ENCODE data around the gene TAL1.
"Not testable (repeated sequence)": the region's sequence is repeated elsewhere in the genome, so short reads cannot be mapped to it uniquely, and the experiment has no call there.

TAL1 gene

DNA sequence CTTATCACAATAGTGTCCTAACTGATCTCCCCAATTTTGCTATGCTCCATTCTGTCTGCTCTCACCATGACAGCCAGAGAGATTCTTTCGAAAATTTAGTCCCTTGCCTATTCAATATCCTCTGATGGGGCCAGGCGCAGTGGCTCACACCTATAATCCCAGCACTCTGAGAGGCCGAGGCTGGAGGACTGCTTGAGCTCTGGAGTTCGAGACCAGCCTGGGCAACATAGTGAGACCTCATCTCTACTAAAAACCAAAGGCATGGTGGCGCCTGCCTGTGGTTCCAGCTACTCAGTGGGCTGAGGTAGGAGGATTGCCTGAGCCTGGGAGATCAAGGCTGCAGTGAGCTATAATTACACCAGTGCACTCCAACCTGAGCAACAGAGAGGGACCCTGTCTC, 26.1 kb downstream of the TAL1 start:
- H3K4me3 Mint-ChIP-seq = no peak overlapping the region
- peaks cover 71% of the 10 kb centered on the region for H3K27me3 Mint-ChIP-seq (ENCODE audit: low read depth)
- TF ChIP-seq, protein P1, sequence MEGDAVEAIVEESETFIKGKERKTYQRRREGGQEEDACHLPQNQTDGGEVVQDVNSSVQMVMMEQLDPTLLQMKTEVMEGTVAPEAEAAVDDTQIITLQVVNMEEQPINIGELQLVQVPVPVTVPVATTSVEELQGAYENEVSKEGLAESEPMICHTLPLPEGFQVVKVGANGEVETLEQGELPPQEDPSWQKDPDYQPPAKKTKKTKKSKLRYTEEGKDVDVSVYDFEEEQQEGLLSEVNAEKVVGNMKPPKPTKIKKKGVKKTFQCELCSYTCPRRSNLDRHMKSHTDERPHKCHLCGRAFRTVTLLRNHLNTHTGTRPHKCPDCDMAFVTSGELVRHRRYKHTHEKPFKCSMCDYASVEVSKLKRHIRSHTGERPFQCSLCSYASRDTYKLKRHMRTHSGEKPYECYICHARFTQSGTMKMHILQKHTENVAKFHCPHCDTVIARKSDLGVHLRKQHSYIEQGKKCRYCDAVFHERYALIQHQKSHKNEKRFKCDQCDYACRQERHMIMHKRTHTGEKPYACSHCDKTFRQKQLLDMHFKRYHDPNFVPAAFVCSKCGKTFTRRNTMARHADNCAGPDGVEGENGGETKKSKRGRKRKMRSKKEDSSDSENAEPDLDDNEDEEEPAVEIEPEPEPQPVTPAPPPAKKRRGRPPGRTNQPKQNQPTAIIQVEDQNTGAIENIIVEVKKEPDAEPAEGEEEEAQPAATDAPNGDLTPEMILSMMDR (IDR thresholded peaks at IDR 0.05; ENCODE audit: unreplicated experiment in 3 of 3) = no peak
- peaks cover 10% of the 10 kb centered on the region for H3K9me3 Mint-ChIP-seq
- H3K36me3 Mint-ChIP-seq (ENCODE audit: low read depth) = no peaks in the 10 kb centered on the region
- H3K27ac Mint-ChIP-seq = no peak overlapping the region
- peaks cover 5% of the 10 kb centered on the region for H3K4me1 Mint-ChIP-seq

DNA sequence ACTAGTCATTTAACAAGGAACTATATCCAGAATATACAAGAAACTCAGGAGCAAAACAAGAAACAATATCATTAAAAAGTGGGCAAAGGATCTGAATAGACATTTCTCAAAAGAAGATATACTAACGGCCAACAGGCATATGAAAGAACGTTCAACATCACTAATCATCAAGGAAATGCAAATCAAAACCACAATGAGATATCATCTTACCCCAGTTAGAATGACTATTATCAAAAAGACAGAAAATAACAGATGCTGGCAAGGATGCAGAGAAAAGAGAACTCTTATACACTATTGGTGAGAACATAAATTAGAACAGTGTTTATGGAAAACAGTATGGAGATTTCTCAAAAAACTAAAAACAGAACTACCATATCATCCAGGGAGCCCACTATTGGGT, 28.5 kb downstream of the TAL1 start:
- not testable (repeated sequence) for H3K9me3 Mint-ChIP-seq; H3K4me3 Mint-ChIP-seq; H3K36me3 Mint-ChIP-seq (ENCODE audit: low read depth); H3K27ac Mint-ChIP-seq; H3K4me1 Mint-ChIP-seq
- H3K27me3 Mint-ChIP-seq (ENCODE audit: low read depth) = peaks cover 66% of the 10 kb centered on the region

DNA sequence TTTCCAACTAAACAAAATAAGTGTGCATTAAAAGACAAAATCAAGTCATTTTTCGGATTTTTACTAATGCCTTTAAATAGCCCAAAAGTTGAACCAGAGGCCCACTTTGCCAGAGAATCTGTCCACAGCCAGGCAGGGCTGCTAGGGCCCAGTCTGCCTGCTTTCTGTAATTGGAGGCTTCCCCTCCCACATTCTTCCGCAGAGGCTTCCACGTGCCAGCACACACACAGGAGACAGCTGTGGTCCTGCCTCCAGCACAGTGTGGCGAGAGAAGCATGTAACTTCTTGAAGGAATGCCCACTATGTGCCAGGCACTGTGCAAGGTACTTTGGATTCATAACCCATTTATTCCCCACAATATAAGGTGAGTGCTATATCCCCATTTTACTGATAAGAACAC, 30.8 kb downstream of the TAL1 start:
- H3K4me1 Mint-ChIP-seq = peaks cover 9% of the 10 kb centered on the region
- H3K9me3 Mint-ChIP-seq = peaks cover 10% of the 10 kb centered on the region
- no peak overlapping the region for H3K27ac Mint-ChIP-seq
- H3K27me3 Mint-ChIP-seq (ENCODE audit: low read depth) = peaks cover 56% of the 10 kb centered on the region
- no peak overlapping the region for H3K4me3 Mint-ChIP-seq
- no peaks in the 10 kb centered on the region for H3K36me3 Mint-ChIP-seq (ENCODE audit: low read depth)
- TF ChIP-seq, protein P1 (IDR thresholded peaks at IDR 0.05; ENCODE audit: unreplicated experiment in 3 of 3) = no peak

DNA sequence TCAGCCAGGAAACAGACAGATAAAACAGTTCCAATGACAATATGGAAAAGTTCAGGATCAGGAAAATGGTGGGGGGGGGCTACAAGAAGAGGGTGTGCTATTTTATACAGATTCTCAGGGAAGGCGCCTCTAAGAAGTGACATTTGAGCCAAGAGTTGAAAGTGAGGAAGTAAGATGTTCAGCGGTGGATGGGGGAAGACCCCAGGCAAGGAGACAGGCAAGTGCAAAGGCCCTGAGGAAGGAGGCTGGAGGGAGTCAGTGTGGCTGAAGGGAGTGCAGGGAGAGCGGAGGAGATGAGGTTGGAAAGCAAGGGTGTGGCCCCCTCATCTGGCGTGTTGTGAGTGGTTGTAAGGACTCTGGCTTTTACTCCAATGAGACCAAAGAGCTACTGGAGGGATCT, 33.8 kb downstream of the TAL1 start:
- Mint-ChIP-seq H3K4me1 (peaks cover 15% of the 10 kb centered on the region), H3K27me3 (ENCODE audit: low read depth) (peaks cover 39% of the 10 kb centered on the region), H3K4me3 (no peak overlapping the region), H3K36me3 (ENCODE audit: low read depth) (no peaks in the 10 kb centered on the region), H3K9me3 (peaks cover 5% of the 10 kb centered on the region), H3K27ac (no peak overlapping the region)
- TF ChIP-seq, protein P1 (IDR thresholded peaks at IDR 0.05; ENCODE audit: unreplicated experiment in 3 of 3) = no peak

DNA sequence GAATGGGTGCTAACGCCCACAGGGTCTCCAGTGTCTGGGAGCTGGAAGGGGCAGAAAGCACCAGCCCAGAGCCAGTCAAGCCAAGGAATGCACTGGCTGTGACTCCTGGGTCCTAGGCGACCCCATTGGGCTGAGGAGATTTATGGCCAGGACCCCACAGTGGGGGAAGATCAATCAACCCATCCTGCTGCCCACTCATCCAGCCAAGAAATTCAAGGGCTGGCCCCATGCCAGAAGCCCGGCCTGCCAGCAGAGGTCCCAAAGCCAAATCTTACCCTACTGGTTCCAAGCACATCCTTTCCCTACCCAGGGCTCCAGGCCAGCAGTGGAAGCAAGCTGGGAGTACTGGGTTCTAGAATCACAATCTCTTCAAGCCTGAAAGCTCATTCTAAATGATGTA, 35.4 kb downstream of the TAL1 start:
- no peak overlapping the region for H3K27ac Mint-ChIP-seq
- TF ChIP-seq, protein P1 (IDR thresholded peaks at IDR 0.05; ENCODE audit: unreplicated experiment in 3 of 3) = no peak
- peaks cover 28% of the 10 kb centered on the region for H3K4me1 Mint-ChIP-seq
- H3K4me3 Mint-ChIP-seq = no peak overlapping the region
- no peaks in the 10 kb centered on the region for H3K36me3 Mint-ChIP-seq (ENCODE audit: low read depth)
- H3K27me3 Mint-ChIP-seq (ENCODE audit: low read depth) = peaks cover 46% of the 10 kb centered on the region
- H3K9me3 Mint-ChIP-seq = peaks cover 2% of the 10 kb centered on the region

DNA sequence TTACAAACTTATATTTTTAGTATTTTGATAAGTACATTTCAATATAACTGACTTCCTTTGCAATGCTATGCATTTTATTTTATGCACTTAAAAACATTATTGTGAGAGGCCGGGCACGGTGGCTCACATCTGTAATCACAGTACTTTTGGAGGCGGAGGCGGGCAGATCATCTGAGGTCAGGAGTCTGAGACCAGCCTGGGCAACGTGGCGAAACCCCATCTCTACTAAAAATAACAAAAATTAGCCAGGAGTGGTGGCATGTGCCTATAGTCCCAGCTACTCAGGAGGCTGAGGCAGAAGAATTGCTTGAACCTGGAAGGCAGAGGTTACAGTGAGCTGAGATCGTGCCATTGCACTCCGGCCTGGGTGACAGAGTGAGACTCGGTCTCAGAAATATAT, 36.0 kb downstream of the TAL1 start:
- not testable (repeated sequence) for H3K27ac Mint-ChIP-seq; H3K36me3 Mint-ChIP-seq (ENCODE audit: low read depth); H3K4me3 Mint-ChIP-seq; H3K9me3 Mint-ChIP-seq
- Mint-ChIP-seq H3K27me3 (ENCODE audit: low read depth) (peaks cover 44% of the 10 kb centered on the region), H3K4me1 (peaks cover 30% of the 10 kb centered on the region)

DNA sequence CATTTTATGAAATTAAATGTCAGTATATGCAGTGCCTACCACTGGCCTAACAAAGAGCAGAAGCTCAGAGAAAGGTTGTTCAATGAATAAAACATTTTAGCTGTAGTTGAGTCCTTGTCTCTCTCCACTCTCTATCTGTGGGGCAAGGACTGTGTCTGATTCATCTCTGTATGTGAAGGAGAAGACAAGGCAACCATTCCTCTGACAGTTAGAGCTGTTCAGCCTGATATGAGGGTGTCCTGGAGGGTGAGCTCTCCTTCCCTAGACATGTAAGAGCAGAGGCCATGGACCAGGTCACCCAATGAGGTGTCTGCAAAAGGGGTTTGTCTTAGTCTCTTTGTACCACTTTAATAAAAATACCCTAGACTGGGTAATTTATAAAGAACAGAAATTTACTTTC, 37.7 kb downstream of the TAL1 start:
- H3K27me3 Mint-ChIP-seq (ENCODE audit: low read depth) = peaks cover 41% of the 10 kb centered on the region
- H3K4me3 Mint-ChIP-seq = no peak overlapping the region
- no peaks in the 10 kb centered on the region for H3K36me3 Mint-ChIP-seq (ENCODE audit: low read depth)
- TF ChIP-seq, protein P1 (IDR thresholded peaks at IDR 0.05; ENCODE audit: unreplicated experiment in 3 of 3) = no peak
- peaks cover 34% of the 10 kb centered on the region for H3K4me1 Mint-ChIP-seq
- H3K9me3 Mint-ChIP-seq = no peaks in the 10 kb centered on the region
- no peak overlapping the region for H3K27ac Mint-ChIP-seq

DNA sequence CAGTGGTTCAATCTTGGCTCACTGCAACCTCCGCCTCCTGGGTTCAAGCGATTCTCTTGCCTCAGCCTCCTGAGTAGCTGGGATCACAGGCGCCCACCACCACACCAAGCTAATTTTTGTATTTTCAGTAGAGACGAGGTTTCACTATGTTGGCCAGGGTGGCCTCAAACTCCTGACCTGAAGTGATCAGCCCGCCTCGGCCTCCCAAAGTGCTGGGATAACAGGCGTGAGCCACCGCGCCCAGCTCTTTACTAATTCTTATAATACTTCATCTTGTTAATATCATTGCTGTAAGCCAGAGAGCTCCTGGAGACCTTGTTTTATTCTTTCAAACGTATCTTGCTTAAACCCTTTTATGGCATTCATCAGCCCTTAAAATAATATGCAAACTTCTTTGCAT, 38.5 kb downstream of the TAL1 start:
- H3K36me3 Mint-ChIP-seq (ENCODE audit: low read depth); H3K9me3 Mint-ChIP-seq; H3K27ac Mint-ChIP-seq; H3K4me3 Mint-ChIP-seq: not testable (repeated sequence)
- Mint-ChIP-seq H3K4me1 (peaks cover 34% of the 10 kb centered on the region), H3K27me3 (ENCODE audit: low read depth) (peaks cover 35% of the 10 kb centered on the region)

Data from nephron (organoid).